Peyer's patch (tissue), 4 donors: ENCODE measurements around the gene MAPK1.

Experiments used
- POLR2A ChIP-seq, 2 donors: fragments of 450-650 bp; IDR thresholded peaks; one replicate each; pipeline ENCODE4 v1.5.1; 2017; ENCODE audit warnings: antibody characterized with exemption in 2 of 2, mild to moderate bottlenecking in 2 of 2, moderate library complexity in 2 of 2
- TF ChIP-seq, protein P1 (sequence below), 6 experiments: fragments of 450-650 bp in 4 of 6; fragments of 200-600 bp in 2 of 6; sonication (generic) in 1 of 6; IDR thresholded peaks; one replicate each; pipeline ENCODE4 v1.5.1; 2017 to 2019; ENCODE audit warnings: antibody characterized with exemption in 6 of 6, mild to moderate bottlenecking in 3 of 6, moderate library complexity in 1 of 6

DNA sequence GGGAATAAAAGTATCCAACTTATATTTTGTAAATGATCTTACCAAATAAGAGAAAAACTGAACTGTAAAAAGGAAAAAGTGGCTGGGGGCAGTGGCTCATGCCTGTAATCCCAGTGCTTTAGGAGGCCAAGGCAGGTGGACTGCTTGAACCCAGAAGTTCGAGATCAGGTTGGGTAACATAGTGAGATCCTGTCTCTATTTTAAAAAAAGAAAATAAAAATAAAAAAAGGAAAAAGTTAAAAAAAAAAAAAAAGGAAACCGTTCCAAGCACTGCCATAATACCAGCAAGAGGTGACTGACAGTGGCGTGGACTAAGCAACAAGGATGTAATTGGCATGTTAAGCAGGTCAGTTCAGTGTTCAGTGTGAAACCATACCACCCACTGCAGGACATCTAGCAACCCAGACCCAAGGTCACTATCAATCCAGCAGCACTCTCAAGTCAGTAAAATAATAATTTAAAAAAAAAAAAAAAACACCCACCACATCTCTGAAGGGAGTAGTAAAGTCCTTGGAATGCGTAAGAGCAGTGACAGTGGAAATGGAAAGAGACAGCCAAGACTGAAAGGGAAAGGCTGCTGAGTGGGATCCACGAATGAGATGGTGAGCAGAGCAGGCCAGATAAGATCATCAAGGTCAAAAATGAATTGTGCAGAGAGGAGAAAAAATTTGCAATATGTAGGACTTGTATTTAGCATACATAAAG lies 43.6 kb downstream of the MAPK1 start:
- TF ChIP-seq POLR2A (IDR thresholded peaks at IDR 0.05): no peak
- TF ChIP-seq, protein P1, sequence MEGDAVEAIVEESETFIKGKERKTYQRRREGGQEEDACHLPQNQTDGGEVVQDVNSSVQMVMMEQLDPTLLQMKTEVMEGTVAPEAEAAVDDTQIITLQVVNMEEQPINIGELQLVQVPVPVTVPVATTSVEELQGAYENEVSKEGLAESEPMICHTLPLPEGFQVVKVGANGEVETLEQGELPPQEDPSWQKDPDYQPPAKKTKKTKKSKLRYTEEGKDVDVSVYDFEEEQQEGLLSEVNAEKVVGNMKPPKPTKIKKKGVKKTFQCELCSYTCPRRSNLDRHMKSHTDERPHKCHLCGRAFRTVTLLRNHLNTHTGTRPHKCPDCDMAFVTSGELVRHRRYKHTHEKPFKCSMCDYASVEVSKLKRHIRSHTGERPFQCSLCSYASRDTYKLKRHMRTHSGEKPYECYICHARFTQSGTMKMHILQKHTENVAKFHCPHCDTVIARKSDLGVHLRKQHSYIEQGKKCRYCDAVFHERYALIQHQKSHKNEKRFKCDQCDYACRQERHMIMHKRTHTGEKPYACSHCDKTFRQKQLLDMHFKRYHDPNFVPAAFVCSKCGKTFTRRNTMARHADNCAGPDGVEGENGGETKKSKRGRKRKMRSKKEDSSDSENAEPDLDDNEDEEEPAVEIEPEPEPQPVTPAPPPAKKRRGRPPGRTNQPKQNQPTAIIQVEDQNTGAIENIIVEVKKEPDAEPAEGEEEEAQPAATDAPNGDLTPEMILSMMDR (IDR thresholded peaks at IDR 0.05): no peak
